OCI-M2 (cell line): Measurements from ENCODE around the gene APPBP2.
"Not testable (repeated sequence)": the region's sequence is repeated elsewhere in the genome, so short reads cannot be mapped to it uniquely, and the experiment has no call there.

Source experiments
- DNase-seq: peaks from one replicate; lab custom pipeline; 2025; ENCODE audit not compliant: unreplicated experiment; lab: John Stamatoyannopoulos, UW

The APPBP2 gene

GRCh38 chr17:60436676-60437075 lies 89.4 kb downstream of the APPBP2 start:
- no peak for DNase-seq

GRCh38 chr17:60435244-60436167 lies 90.5 kb downstream of the APPBP2 start:
- DNase-seq: peak; percentile 31

DNA sequence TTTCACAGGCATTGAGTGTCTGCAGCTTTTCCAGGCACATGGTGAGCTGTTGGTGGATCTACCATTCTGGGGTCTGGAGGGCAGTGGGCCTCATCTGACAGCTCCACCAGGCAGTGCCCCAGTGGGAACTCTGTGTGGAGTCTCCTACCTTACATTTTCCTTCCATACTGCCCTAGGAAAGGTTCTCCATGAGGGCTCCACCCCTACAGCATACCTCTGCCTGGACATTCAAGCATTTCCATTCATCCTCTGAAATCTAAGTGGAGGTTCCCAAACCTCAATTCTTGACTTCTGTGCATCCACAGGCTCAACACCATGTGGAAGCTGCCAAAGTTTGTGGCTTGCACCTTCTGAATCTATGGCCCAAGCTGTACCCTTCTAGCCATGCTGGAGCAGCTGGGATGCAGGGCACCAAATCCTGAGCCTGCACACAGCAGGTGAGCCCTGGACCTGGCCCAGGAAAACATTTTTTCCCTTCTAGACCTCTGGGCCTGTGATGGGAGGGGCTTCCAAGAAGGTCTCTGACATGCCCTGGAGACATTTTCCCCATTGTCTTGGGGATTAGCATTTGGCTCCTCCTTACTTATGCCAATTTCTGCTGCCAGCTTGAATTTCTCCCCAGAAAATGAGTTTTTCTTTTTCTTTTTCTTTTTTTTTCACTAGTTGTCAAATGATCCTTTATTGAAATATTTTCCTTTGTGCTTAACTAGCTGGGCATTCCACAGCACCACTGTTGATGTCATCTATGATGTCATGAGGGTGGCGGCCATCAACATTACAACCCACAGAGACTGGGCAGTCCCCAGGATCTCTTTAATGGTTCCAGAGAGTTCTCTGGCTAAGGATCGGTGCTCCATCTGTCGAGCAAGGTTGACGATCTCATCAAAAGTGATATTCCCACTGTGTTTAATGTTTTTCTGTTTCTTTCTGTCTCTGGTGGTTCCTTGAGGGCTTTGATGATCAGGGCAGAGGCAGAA lies 92.7 kb downstream of the APPBP2 start:
- not testable (repeated sequence) for DNase-seq

GRCh38 chr17:60430561-60430960 lies 95.5 kb downstream of the APPBP2 start:
- not testable (repeated sequence) for DNase-seq

GRCh38 chr17:60428491-60428890 lies 97.6 kb downstream of the APPBP2 start:
- not testable (repeated sequence) for DNase-seq

- no peak for DNase-seq
Measured at GRCh38 chr17:60426596-60426995, 99.4 kb downstream of the APPBP2 start.

GRCh38 chr17:60425626-60426025 lies 100.4 kb downstream of the APPBP2 start:
- no peak for DNase-seq

DNA sequence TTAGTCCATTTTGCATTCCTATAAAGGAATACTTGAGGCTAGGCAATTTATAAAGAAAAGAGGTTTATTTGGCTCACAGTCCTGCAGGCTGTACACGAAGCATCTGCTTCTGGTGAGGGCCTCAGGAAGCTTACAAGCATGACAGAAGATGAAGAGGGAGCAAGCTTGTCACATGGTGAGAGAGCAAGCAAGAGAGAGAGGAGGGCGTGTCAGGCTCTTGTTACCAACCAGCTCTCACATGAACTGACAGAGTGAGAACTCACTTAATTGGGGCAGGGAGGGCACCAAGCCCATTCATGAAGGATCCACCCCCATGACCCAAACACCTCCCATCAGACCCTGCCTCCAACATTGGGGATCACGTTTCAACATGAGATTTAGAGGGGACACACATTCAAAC lies 102.2 kb downstream of the APPBP2 start:
- no peak for DNase-seq

DNA sequence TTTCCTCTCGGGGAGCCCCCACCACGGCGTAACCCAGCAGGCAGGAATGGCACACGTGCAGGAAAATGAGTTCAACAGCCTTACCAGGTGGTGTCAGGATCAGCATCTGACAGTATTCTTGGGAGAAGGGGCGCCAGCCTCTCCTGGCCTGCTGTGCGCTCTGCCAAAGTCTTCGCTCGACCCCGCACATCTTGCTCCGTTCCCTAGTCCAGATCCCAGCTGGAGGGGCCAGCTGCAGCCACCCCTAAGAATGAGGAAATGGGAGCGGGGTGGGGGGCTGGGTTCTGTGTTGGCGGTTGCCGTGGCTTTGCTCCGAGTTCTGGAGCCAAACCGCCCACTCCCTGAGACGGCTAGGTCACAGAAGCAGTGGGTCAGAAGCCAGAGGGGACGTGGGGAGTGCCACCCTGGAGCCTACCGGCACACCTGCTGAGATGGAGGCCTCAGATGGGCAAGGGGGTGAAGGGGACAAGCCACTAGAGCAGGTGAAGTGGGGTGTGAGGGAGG lies 103.8 kb downstream of the APPBP2 start, which contains the start of gene CHCT1:
Gene CHCT1, plus strand, starts transcription at position 328 of the 504 bp plus-strand sequence. Its CDS starts 104 bp downstream, at position 432.
- no peak for DNase-seq

GRCh38 chr17:60421273-60422161 lies 104.5 kb downstream of the APPBP2 start:
- DNase-seq: no peak

DNA sequence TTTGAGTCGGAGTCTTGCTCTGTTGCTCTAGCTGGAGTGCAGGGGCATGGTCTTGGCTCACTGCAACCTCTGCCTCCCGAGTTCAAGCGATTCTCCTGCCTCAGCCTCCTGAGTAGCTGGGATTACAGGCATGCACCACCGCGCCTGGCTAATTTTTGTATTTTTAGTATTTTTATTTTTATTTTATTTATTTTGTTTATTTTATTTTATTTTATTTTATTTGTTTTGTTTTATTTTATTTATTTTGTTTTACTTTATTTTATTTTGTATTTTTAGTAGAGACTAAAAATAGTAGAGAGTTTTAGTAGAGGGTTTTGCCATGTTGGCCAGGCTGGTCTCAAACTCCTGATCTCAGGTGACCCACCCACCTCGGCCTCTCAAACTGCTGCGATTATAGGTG lies 106.2 kb downstream of the APPBP2 start:
- DNase-seq: not testable (repeated sequence)

DNA sequence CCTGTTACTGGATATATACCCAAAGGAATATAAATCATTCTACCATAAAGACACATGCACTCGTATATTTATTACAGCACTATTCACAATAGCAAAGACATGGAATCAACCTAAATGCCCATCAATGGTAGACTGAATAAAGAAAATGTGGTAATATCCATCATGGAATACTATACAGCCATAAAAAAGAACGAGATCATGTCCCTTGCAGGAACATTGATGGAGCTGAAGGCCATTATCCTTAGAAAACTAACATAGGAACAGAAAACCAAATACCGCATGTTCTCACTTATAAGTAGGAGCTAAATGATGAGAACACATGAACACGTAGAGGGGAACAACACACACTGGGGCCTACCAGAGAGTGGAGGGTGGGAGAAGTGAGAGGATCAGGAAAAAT lies 107.0 kb downstream of the APPBP2 start:
- DNase-seq: not testable (repeated sequence)

DNA sequence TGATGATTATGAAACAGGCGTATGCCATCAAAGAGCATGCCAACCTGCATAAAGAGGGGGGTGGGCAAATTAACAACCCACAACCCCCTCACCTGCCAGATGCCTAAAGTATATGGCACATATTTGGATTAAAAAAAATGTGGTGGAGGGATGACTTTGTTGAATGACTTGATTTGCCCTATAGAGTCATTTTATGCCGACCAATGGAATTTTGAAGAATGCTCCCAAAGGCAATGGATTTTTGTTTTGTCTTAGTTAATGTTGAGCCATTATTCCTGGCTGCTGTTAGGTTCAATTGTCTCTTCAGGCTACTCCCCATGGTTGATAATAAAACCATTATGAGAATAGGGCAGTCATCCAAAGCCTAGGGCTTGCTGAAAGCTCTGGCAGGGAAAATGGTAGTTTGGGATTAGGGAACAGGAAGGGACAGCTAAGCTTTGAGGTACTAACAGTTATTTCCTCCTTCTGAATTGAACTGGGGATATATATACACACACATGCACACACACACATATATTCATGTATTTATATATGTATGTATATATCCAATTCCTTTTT lies 109.6 kb downstream of the APPBP2 start:
- DNase-seq: no peak

DNA sequence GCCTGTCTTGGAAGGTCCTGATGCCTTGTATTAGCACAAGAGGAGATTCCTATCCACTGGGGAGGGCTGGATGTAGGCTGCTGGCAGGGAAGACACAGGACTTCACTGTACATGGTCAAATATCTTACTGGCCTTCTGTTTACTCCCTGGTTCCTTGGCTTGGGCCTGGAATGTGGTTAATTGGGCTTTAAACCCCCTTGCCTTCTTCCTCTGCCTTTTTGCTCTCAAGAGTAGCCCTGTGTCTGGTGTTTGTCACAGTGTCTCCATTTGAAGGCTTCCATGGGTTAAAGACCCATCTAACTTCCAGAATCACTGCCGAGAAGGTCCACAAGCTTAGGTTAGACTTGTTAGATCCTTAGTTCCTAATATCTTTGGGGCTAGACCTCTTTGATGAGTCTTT lies 110.9 kb downstream of the APPBP2 start:
- DNase-seq: no peak

DNA sequence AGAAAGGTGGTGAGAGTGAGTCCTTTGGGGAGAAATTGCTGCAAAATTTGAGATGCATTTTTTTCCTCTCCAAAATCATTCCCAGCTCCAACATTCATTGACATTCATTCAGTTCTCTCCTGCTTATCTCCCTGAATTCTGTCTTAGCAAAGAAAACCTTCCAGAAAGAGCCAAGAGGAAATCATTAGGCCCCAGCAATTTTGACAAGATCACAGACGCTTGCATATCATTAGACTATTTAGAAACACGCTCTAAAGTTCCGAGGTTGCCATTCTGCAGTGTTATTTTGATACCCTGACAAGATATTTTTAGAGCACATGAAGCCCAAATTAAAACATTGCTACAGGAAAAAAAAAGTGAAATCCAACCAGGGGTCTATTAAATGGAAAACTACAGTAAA lies 113.3 kb downstream of the APPBP2 start:
- no peak for DNase-seq

GRCh38 chr17:60410001-60410400 lies 116.0 kb downstream of the APPBP2 start:
- no peak for DNase-seq

DNA sequence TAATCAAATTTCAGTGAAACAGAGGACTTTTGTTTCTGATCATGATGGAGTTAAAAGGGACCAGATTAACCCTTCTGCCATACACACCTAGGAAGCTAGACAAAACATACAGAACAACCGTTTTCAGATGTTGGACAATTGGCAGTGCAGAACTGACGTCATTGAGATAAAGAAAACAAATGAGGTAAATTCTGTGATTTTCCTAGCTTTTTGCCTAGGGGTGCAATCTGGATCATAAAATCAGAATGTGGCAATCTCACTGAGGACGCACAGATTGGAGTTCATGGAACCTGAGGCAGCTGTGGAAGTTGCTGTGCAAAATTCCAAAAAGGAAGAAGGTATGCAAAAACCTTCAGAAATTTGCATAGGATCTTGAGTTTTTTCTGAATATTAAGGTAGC lies 119.2 kb downstream of the APPBP2 start:
- no peak for DNase-seq

GRCh38 chr17:60403962-60404361 lies 122.1 kb downstream of the APPBP2 start:
- DNase-seq: no peak

- DNase-seq: no peak
Measured at GRCh38 chr17:60403523-60403810, 122.6 kb downstream of the APPBP2 start.

- no peak for DNase-seq
Measured at GRCh38 chr17:60401819-60402218, 124.2 kb downstream of the APPBP2 start.
